ENCODE results near the gene LRP1B.

The LRP1B gene

DNA sequence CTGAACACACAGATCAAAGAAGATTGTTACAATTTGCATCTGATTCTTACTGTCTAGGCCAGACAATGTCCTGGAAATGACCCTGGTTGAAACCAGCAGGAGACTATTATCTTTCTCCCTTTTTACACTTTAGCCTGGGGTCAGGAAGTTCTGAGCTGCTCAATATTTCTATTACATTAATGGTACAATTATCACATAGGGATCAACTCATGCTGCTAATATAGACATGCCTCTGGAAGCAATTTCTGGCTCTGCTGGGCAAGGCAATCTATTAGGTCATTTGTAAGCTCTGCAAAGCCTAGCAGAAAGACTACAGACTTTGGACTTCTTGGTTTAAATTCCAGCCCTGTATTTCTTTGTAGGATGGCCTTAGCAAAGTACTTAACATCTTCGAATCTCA is 205.3 kb downstream of the LRP1B start (continued):
- TF ChIP-seq, protein P1, sequence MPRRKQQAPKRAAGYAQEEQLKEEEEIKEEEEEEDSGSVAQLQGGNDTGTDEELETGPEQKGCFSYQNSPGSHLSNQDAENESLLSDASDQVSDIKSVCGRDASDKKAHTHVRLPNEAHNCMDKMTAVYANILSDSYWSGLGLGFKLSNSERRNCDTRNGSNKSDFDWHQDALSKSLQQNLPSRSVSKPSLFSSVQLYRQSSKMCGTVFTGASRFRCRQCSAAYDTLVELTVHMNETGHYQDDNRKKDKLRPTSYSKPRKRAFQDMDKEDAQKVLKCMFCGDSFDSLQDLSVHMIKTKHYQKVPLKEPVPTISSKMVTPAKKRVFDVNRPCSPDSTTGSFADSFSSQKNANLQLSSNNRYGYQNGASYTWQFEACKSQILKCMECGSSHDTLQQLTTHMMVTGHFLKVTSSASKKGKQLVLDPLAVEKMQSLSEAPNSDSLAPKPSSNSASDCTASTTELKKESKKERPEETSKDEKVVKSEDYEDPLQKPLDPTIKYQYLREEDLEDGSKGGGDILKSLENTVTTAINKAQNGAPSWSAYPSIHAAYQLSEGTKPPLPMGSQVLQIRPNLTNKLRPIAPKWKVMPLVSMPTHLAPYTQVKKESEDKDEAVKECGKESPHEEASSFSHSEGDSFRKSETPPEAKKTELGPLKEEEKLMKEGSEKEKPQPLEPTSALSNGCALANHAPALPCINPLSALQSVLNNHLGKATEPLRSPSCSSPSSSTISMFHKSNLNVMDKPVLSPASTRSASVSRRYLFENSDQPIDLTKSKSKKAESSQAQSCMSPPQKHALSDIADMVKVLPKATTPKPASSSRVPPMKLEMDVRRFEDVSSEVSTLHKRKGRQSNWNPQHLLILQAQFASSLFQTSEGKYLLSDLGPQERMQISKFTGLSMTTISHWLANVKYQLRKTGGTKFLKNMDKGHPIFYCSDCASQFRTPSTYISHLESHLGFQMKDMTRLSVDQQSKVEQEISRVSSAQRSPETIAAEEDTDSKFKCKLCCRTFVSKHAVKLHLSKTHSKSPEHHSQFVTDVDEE (CRISPR knock-in tag; IDR thresholded peaks at IDR 0.05): peak; percentile 57
- TF ChIP-seq PPARA (CRISPR knock-in tag; IDR thresholded peaks at IDR 0.05; ENCODE audit: borderline replicate concordance) (no peak), ZFP3 (CRISPR knock-in tag; IDR thresholded peaks at IDR 0.05) (no peak), GLIS3 (CRISPR knock-in tag; IDR thresholded peaks at IDR 0.05) (0 out of 2 replicates have a peak, but pooled peaks have one; percentile 10), ZFP30 (CRISPR knock-in tag; IDR thresholded peaks at IDR 0.05) (no peak)

GRCh38 chr2:141923657-141924056 is 207.2 kb downstream of the LRP1B start:
- peak; percentile 76 for ATAC-seq
- no peak for TF ChIP-seq ZC3H10 (CRISPR knock-in tag; IDR thresholded peaks at IDR 0.05)
- no peak for TF ChIP-seq ESRRG (CRISPR knock-in tag; IDR thresholded peaks at IDR 0.05)
- no peak for TF ChIP-seq ZFP30 (CRISPR knock-in tag; IDR thresholded peaks at IDR 0.05)
- peak; percentile 34 for TF ChIP-seq ISL1 (CRISPR knock-in tag; IDR thresholded peaks at IDR 0.05)
- no peak for TF ChIP-seq BACH2 (CRISPR knock-in tag; IDR thresholded peaks at IDR 0.05; ENCODE audit: borderline replicate concordance)
- no peak for TF ChIP-seq ZFP3 (CRISPR knock-in tag; IDR thresholded peaks at IDR 0.05)
- TF ChIP-seq, protein P2, sequence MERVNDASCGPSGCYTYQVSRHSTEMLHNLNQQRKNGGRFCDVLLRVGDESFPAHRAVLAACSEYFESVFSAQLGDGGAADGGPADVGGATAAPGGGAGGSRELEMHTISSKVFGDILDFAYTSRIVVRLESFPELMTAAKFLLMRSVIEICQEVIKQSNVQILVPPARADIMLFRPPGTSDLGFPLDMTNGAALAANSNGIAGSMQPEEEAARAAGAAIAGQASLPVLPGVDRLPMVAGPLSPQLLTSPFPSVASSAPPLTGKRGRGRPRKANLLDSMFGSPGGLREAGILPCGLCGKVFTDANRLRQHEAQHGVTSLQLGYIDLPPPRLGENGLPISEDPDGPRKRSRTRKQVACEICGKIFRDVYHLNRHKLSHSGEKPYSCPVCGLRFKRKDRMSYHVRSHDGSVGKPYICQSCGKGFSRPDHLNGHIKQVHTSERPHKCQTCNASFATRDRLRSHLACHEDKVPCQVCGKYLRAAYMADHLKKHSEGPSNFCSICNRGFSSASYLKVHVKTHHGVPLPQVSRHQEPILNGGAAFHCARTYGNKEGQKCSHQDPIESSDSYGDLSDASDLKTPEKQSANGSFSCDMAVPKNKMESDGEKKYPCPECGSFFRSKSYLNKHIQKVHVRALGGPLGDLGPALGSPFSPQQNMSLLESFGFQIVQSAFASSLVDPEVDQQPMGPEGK (CRISPR knock-in tag; IDR thresholded peaks at IDR 0.05; ENCODE audit: borderline replicate concordance): no peak

GRCh38 chr2:141911485-141912066 is 219.2 kb downstream of the LRP1B start:
- ATAC-seq: peak; percentile 62; the same call in 2 of the 3 replicates

More at GRCh38 chr2:141911485-141912066, 219.2 kb downstream of the LRP1B start:
- TF ChIP-seq ISL1 (CRISPR knock-in tag; IDR thresholded peaks at IDR 0.05): no peak
- TF ChIP-seq ZFP3 (CRISPR knock-in tag; IDR thresholded peaks at IDR 0.05): no peak
- no peak for TF ChIP-seq TOX (CRISPR knock-in tag; IDR thresholded peaks at IDR 0.05; ENCODE audit: borderline replicate concordance)
- no peak for TF ChIP-seq CSDC2 (CRISPR knock-in tag; IDR thresholded peaks at IDR 0.05)
- TF ChIP-seq TCF4 (CRISPR knock-in tag; IDR thresholded peaks at IDR 0.05; ENCODE audit: borderline replicate concordance): no peak
- TF ChIP-seq ZNF565 (CRISPR knock-in tag; conservative IDR thresholded peaks at IDR 0.05; ENCODE audit: low read depth): no peak
- no peak for TF ChIP-seq GLIS3 (CRISPR knock-in tag; IDR thresholded peaks at IDR 0.05)
- no peak for TF ChIP-seq ZNF70 (CRISPR knock-in tag; IDR thresholded peaks at IDR 0.05)
- TF ChIP-seq ZFP30 (CRISPR knock-in tag; IDR thresholded peaks at IDR 0.05): no peak
- TF ChIP-seq, protein P2 (CRISPR knock-in tag; IDR thresholded peaks at IDR 0.05; ENCODE audit: borderline replicate concordance): no peak
- no peak for TF ChIP-seq RARB (CRISPR knock-in tag; IDR thresholded peaks at IDR 0.05)
- TF ChIP-seq SNAI2 (CRISPR knock-in tag; IDR thresholded peaks at IDR 0.05): no peak
- TF ChIP-seq CREB5 (CRISPR knock-in tag; IDR thresholded peaks at IDR 0.05; ENCODE audit: low read depth): no peak
- TF ChIP-seq, protein P3, sequence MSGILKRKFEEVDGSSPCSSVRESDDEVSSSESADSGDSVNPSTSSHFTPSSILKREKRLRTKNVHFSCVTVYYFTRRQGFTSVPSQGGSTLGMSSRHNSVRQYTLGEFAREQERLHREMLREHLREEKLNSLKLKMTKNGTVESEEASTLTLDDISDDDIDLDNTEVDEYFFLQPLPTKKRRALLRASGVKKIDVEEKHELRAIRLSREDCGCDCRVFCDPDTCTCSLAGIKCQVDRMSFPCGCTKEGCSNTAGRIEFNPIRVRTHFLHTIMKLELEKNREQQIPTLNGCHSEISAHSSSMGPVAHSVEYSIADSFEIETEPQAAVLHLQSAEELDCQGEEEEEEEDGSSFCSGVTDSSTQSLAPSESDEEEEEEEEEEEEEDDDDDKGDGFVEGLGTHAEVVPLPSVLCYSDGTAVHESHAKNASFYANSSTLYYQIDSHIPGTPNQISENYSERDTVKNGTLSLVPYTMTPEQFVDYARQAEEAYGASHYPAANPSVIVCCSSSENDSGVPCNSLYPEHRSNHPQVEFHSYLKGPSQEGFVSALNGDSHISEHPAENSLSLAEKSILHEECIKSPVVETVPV (CRISPR knock-in tag; IDR thresholded peaks at IDR 0.05): no peak
- no peak for TF ChIP-seq OSR1 (CRISPR knock-in tag; IDR thresholded peaks at IDR 0.05)
- TF ChIP-seq ARNTL (CRISPR knock-in tag; IDR thresholded peaks at IDR 0.05; ENCODE audit: borderline replicate concordance, low read depth): no peak
- no peak for TF ChIP-seq ZNF8 (CRISPR knock-in tag; IDR thresholded peaks at IDR 0.05)

Data from SK-N-SH treated with all-trans-retinoic acid at 6 μM for 48 hours (cell line).